HCT116 (cell line): ENCODE data around the gene HHIPL1. TPM values are rescaled to one million over a fixed set of nuclear protein-coding genes. Genes with fewer than 3 reads are reported as not detected.

Experiments
- ATAC-seq: fragments of 200-7000 bp; cut with Tn5 transposase; 2 replicates; pipeline ENCODE4 v1.9.1; 2020; ENCODE audit warnings: mild to moderate bottlenecking, moderate library complexity
- BruUV-seq: library from RNA; stranded (reverse); fragments of 400-500 nt; replicated peaks from 2 replicates; lab custom pipeline; 2021; lab: Mats Ljungman, UMichigan
- CTCF ChIA-PET: fragments of 300-600 bp; sonication (Branson Sonifier 250); formaldehyde crosslinking; loops from one replicate; lab custom pipeline; 2021; ENCODE audit warnings: antibody characterized with exemption; lab: Charles Lee
- POLR2A ChIA-PET: fragments of 300-600, 350-600 bp; sonication (Branson Sonifier 250); formaldehyde crosslinking; loops from one replicate; lab custom pipeline; 2021; ENCODE audit warnings: antibody characterized with exemption; lab: Charles Lee
- RAD21 ChIA-PET, 2 experiments: fragments of 300-600 bp; sonication (Branson Sonifier 250); formaldehyde crosslinking; loops; one replicate each; lab custom pipeline; 2023; ENCODE audit warnings: low total read pairs in 2 of 2; ENCODE audit not compliant: uncharacterized antibody in 2 of 2, unreplicated experiment in 2 of 2, low non-redundant PET in 1 of 2; lab: Charles Lee
- DNase-seq: peaks from one replicate; pipeline ENCODE4 v3.0.0-alpha.2; 2010; ENCODE audit warnings: low read depth, low spot score
- H2AFZ ChIP-seq: fragments of 200-600 bp; shearing (Covaris generic), sonication (generic); 2 replicates; pipeline ENCODE4 v1.6.1; 2017; ENCODE audit warnings: low read depth, mixed run types, mixed read lengths, antibody characterized with exemption, low read length; ENCODE audit not compliant: poor library complexity, severe bottlenecking
- H3K27ac ChIP-seq: 2 replicates; pipeline ENCODE4 v1.5.1; 2012; ENCODE audit warnings: low read depth, low read length
- H3K27me3 ChIP-seq: fragments of 200-600 bp; sonication (generic); 2 replicates; pipeline ENCODE4 v1.6.1; 2016; ENCODE audit warnings: mixed run types, low read length, mixed read lengths; ENCODE audit not compliant: insufficient read depth
- H3K36me3 ChIP-seq, 2 experiments: fragments of 200-500 bp in 1 of 2; fragments of 200-600 bp in 1 of 2; sonication (Bioruptor generic) in 1 of 2; sonication (generic) in 1 of 2; 2 replicates each; pipeline versions ENCODE4 v1.5.1 to v1.6.1; 2014 to 2016; ENCODE audit warnings: low read length in 2 of 2, inconsistent platforms in 1 of 2, mixed read lengths in 1 of 2, mixed run types in 1 of 2; ENCODE audit not compliant: insufficient read depth in 2 of 2, control insufficient read depth in 1 of 2
- H3K4me1 ChIP-seq, 2 experiments: fragments of 200-600 bp in 1 of 2; sonication (generic) in 1 of 2; 2 replicates each; pipeline versions ENCODE4 v1.5.1 to v1.6.1; 2012 to 2017; ENCODE audit warnings: low read length in 2 of 2, inconsistent platforms in 1 of 2, mild to moderate bottlenecking in 1 of 2, mixed read lengths in 1 of 2, mixed run types in 1 of 2, moderate library complexity in 1 of 2; ENCODE audit not compliant: insufficient read depth in 2 of 2, control insufficient read depth in 1 of 2
- H3K4me2 ChIP-seq: fragments of 200-600 bp; sonication (generic); 2 replicates; pipeline ENCODE4 v1.6.1; 2017; ENCODE audit warnings: mixed run types, low read length, mixed read lengths
- H3K4me3 ChIP-seq, 2 experiments: fragments of 200-600 bp in 1 of 2; sonication (generic) in 1 of 2; replicated peaks in 1 of 2; 2 replicates each; pipeline ENCODE4 v1.5.1; 2011 to 2016; ENCODE audit warnings: low read length in 2 of 2, control low read depth in 1 of 2, low read depth in 1 of 2, mild to moderate bottlenecking in 1 of 2, mixed read lengths in 1 of 2, mixed run types in 1 of 2
- H3K79me2 ChIP-seq: fragments of 200-600 bp; sonication (generic); 2 replicates; pipeline ENCODE4 v1.6.1; 2017; ENCODE audit warnings: mild to moderate bottlenecking, mixed run types, low read length, moderate library complexity, mixed read lengths; ENCODE audit not compliant: insufficient read depth
- H3K9ac ChIP-seq: fragments of 200-600 bp; sonication (generic); 2 replicates; pipeline ENCODE4 v1.6.1; 2016; ENCODE audit warnings: low read length, mixed read lengths
- H3K9me2 ChIP-seq: fragments of 200-600 bp; sonication (generic), shearing (Covaris generic); 2 replicates; pipeline ENCODE4 v1.6.1; 2017; ENCODE audit warnings: mixed run types, mild to moderate bottlenecking, moderate library complexity; ENCODE audit not compliant: insufficient read depth
- H3K9me3 ChIP-seq, 2 experiments: fragments of 200-500 bp in 1 of 2; fragments of 200-600 bp in 1 of 2; sonication (Bioruptor generic) in 1 of 2; sonication (generic) in 1 of 2; 2 replicates each; pipeline ENCODE4 v1.6.1; 2014 to 2017; ENCODE audit warnings: low read length in 2 of 2, mixed read lengths in 2 of 2, inconsistent platforms in 1 of 2, low read depth in 1 of 2, mild to moderate bottlenecking in 1 of 2, mixed run types in 1 of 2, moderate library complexity in 1 of 2; ENCODE audit not compliant: control insufficient read depth in 1 of 2, insufficient read depth in 1 of 2
- H4K20me1 ChIP-seq: fragments of 200-600 bp; sonication (generic), shearing (Covaris generic); 2 replicates; pipeline ENCODE4 v1.6.1; 2017; ENCODE audit warnings: mixed run types, mild to moderate bottlenecking, moderate library complexity; ENCODE audit not compliant: insufficient read depth
- CEBPB ChIP-seq: IDR thresholded peaks from 2 replicates; pipeline ENCODE4 v1.6.1; 2012; ENCODE audit warnings: low read depth
- EGR1 ChIP-seq: IDR thresholded peaks from 2 replicates; pipeline ENCODE4 v1.6.1; 2012; ENCODE audit warnings: low read depth
- EZH2 ChIP-seq: fragments of 200-600 bp; sonication (generic); IDR thresholded peaks from 2 replicates; pipeline ENCODE4 v1.6.1; 2017; ENCODE audit warnings: antibody characterized with exemption, mixed run types
- FOSL1 ChIP-seq: IDR thresholded peaks from 2 replicates; pipeline ENCODE4 v1.6.1; 2012; ENCODE audit warnings: low read depth
- POLR2A ChIP-seq: IDR thresholded peaks from 2 replicates; pipeline ENCODE4 v1.7.0; 2011; ENCODE audit warnings: borderline replicate concordance; ENCODE audit not compliant: insufficient read depth, insufficient read length; ENCODE audit errors: extremely low read depth
- POLR2AphosphoS5 ChIP-seq: IDR thresholded peaks from 2 replicates; pipeline ENCODE4 v1.6.1; 2011; ENCODE audit warnings: mild to moderate bottlenecking, low read depth, low read length, moderate library complexity
- RAD21 ChIP-seq: IDR thresholded peaks from 2 replicates; pipeline ENCODE4 v1.6.1; 2012; ENCODE audit warnings: low read depth, mild to moderate bottlenecking
- SIN3A ChIP-seq: IDR thresholded peaks from 2 replicates; pipeline ENCODE4 v1.6.1; 2012; ENCODE audit warnings: low read depth
- SP1 ChIP-seq: IDR thresholded peaks from 2 replicates; pipeline ENCODE4 v1.6.1; 2012; ENCODE audit warnings: low read depth
- SRF ChIP-seq: IDR thresholded peaks from 2 replicates; pipeline ENCODE4 v1.6.1; 2012; ENCODE audit warnings: low read depth
- TCF7L2 ChIP-seq: IDR thresholded peaks from 2 replicates; pipeline ENCODE4 v1.7.0; 2011; ENCODE audit warnings: borderline replicate concordance, inconsistent platforms; ENCODE audit not compliant: insufficient read depth, insufficient read length; ENCODE audit errors: extremely low read depth
- YY1 ChIP-seq: IDR thresholded peaks from 2 replicates; pipeline ENCODE4 v1.6.1; 2011; ENCODE audit warnings: low read length, low read depth, moderate library complexity, mild to moderate bottlenecking; ENCODE audit not compliant: insufficient replicate concordance; ENCODE audit errors: extremely low read depth
- ZFX ChIP-seq: fragments of 450-650 bp; IDR thresholded peaks from 2 replicates; pipeline ENCODE4 v1.6.1; 2017
- ZNF274 ChIP-seq: fragments of 200-500 bp; sonication (Bioruptor generic); IDR thresholded peaks from 2 replicates; pipeline ENCODE4 v1.6.1; 2014; ENCODE audit warnings: mild to moderate bottlenecking, low read depth, low read length, inconsistent platforms
- intact Hi-C: fragments of 100-400 bp; cut with micrococcal nuclease; formaldehyde crosslinking; loops from 2 replicates; pipeline ENCODE4 v1.10.0; 2022
- total RNA-seq: library from RNA; stranded (reverse); gene quantifications from one replicate; pipeline ENCODE4 v1.2.1, GENCODE V29; 2021; ENCODE audit not compliant: unreplicated experiment
- TF ChIP-seq, protein P1 (sequence below): IDR thresholded peaks from 2 replicates; pipeline ENCODE4 v1.6.1; 2012; ENCODE audit warnings: low read depth
- TF ChIP-seq, protein P2 (sequence below), 3 experiments: fragments of 200-600 bp in 1 of 3; sonication (generic) in 1 of 3; IDR thresholded peaks in 2 of 3; conservative IDR thresholded peaks in 1 of 3; 2 replicates each; pipeline ENCODE4 v1.5.1; 2012 to 2017; ENCODE audit warnings: low read depth in 2 of 3, low read length in 2 of 3, antibody characterized with exemption in 1 of 3, borderline replicate concordance in 1 of 3, control low read depth in 1 of 3, mild to moderate bottlenecking in 1 of 3, mixed read lengths in 1 of 3, mixed run types in 1 of 3, moderate library complexity in 1 of 3; ENCODE audit not compliant: insufficient read depth in 1 of 3
- TF ChIP-seq, protein P3 (sequence below): IDR thresholded peaks from 2 replicates; pipeline ENCODE4 v1.6.1; 2011; ENCODE audit warnings: mild to moderate bottlenecking, low read length, moderate library complexity; ENCODE audit not compliant: insufficient replicate concordance; ENCODE audit errors: extremely low read depth
- TF ChIP-seq, protein P4 (sequence below): IDR thresholded peaks from 2 replicates; pipeline ENCODE4 v1.6.1; 2012

Gene HHIPL1
- total RNA-seq, 1 experiment from 2014 or later: not detected

DNA sequence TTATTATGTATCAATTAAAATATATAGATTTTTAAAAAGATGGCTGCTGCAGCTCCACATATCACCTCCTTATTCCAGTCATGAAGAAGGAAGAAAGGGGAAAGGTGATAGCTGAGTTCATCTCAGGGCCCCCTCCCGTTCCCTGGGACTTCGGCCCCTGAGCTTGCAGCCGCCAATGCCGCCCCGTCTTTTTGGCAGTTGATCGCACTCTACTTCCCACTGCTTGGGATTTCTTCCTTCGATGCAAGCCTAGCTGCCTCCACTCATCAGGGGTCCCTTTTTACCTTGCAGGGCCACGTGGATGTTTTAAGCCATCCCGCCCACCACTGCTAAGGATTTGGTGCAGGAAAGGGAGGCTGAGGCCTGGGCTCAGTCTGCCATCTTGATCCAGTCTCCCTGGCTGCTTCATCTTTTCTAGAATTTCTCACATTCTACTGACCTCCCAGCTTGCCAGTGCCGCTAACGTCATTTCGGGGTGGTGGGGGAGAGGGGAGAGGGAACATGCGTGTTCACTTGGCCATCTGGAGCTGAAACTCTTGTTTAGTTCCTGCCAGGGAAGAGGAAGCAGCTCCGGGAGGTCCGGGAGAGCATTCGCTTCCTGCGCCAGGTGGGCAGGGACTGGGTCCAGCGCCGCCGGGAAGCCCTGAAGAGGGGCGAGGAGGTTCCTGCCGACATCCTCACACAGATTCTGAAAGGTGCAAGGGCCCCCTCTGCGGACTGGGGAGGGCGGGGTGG lies 70.5 kb downstream of the HHIPL1 start:
- CTCF ChIA-PET: no interaction called here
- intact Hi-C loops: no loop called here
- H3K4me3 ChIP-seq: no peak overlapping the region
- TF ChIP-seq, protein P1, sequence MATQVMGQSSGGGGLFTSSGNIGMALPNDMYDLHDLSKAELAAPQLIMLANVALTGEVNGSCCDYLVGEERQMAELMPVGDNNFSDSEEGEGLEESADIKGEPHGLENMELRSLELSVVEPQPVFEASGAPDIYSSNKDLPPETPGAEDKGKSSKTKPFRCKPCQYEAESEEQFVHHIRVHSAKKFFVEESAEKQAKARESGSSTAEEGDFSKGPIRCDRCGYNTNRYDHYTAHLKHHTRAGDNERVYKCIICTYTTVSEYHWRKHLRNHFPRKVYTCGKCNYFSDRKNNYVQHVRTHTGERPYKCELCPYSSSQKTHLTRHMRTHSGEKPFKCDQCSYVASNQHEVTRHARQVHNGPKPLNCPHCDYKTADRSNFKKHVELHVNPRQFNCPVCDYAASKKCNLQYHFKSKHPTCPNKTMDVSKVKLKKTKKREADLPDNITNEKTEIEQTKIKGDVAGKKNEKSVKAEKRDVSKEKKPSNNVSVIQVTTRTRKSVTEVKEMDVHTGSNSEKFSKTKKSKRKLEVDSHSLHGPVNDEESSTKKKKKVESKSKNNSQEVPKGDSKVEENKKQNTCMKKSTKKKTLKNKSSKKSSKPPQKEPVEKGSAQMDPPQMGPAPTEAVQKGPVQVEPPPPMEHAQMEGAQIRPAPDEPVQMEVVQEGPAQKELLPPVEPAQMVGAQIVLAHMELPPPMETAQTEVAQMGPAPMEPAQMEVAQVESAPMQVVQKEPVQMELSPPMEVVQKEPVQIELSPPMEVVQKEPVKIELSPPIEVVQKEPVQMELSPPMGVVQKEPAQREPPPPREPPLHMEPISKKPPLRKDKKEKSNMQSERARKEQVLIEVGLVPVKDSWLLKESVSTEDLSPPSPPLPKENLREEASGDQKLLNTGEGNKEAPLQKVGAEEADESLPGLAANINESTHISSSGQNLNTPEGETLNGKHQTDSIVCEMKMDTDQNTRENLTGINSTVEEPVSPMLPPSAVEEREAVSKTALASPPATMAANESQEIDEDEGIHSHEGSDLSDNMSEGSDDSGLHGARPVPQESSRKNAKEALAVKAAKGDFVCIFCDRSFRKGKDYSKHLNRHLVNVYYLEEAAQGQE: no peak
- TF ChIP-seq SIN3A (no peak), EZH2 (no peak), FOSL1 (no peak), SRF (no peak), EGR1 (no peak), POLR2A (no peak), CEBPB (no peak), ZNF274 (no peak), SP1 (no peak), YY1 (no peak), ZFX (no peak), TCF7L2 (no peak), RAD21 (no peak), POLR2AphosphoS5 (no peak)
- TF ChIP-seq, protein P2, sequence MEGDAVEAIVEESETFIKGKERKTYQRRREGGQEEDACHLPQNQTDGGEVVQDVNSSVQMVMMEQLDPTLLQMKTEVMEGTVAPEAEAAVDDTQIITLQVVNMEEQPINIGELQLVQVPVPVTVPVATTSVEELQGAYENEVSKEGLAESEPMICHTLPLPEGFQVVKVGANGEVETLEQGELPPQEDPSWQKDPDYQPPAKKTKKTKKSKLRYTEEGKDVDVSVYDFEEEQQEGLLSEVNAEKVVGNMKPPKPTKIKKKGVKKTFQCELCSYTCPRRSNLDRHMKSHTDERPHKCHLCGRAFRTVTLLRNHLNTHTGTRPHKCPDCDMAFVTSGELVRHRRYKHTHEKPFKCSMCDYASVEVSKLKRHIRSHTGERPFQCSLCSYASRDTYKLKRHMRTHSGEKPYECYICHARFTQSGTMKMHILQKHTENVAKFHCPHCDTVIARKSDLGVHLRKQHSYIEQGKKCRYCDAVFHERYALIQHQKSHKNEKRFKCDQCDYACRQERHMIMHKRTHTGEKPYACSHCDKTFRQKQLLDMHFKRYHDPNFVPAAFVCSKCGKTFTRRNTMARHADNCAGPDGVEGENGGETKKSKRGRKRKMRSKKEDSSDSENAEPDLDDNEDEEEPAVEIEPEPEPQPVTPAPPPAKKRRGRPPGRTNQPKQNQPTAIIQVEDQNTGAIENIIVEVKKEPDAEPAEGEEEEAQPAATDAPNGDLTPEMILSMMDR (IDR thresholded peaks at IDR 0.05 in 2 of 3, conservative IDR thresholded peaks at IDR 0.05 in 1 of 3; ENCODE audit: borderline replicate concordance in 1 of 3, insufficient read depth in 1 of 3, low read depth in 2 of 3, low read length in 2 of 3): no peak
- TF ChIP-seq, protein P3, sequence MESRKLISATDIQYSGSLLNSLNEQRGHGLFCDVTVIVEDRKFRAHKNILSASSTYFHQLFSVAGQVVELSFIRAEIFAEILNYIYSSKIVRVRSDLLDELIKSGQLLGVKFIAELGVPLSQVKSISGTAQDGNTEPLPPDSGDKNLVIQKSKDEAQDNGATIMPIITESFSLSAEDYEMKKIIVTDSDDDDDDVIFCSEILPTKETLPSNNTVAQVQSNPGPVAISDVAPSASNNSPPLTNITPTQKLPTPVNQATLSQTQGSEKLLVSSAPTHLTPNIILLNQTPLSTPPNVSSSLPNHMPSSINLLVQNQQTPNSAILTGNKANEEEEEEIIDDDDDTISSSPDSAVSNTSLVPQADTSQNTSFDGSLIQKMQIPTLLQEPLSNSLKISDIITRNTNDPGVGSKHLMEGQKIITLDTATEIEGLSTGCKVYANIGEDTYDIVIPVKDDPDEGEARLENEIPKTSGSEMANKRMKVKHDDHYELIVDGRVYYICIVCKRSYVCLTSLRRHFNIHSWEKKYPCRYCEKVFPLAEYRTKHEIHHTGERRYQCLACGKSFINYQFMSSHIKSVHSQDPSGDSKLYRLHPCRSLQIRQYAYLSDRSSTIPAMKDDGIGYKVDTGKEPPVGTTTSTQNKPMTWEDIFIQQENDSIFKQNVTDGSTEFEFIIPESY: no peak
- TF ChIP-seq, protein P4, sequence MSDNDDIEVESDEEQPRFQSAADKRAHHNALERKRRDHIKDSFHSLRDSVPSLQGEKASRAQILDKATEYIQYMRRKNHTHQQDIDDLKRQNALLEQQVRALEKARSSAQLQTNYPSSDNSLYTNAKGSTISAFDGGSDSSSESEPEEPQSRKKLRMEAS: no peak
- TF ChIP-seq, all 23 proteins: peak for 0
- Histone ChIP-seq H3K4me2 (no peak overlapping the region), H3K9me3 (no peaks in the 10 kb centered on the region), H3K36me3 (no peaks in the 10 kb centered on the region), H3K4me1 (no peaks in the 10 kb centered on the region), H3K9ac (no peak overlapping the region), H3K9me2 (no peaks in the 10 kb centered on the region), H3K27ac (no peak overlapping the region), H3K27me3 (no peaks in the 10 kb centered on the region; the same call in none of the 2 replicates), H4K20me1 (no peaks in the 10 kb centered on the region), H3K79me2 (no peaks in the 10 kb centered on the region), H2AFZ (no peak overlapping the region)
- DNase-seq (no peak), ATAC-seq (no peak)
- BruUV-seq: no TSS peak
- ChIA-PET POLR2A (no interaction called here), RAD21 (no interaction called here)
